ENCODE measurements around the gene STMN3. TPM values are rescaled to one million over a fixed set of nuclear protein-coding genes. Genes with fewer than 3 reads are reported as not detected.

Gene STMN3
- polyA plus RNA-seq, 1 experiment = 12.7 TPM

- CTCF ChIA-PET = interaction anchor here (1.5 kb wide), 2 partner anchors 18 to 143 kb away, joined by 4 read pairs; partner anchors contain the start of gene PTK6
Observed at GRCh38 chr20:63680427-63680826, 27.2 kb upstream of the STMN3 start.

GRCh38 chr20:63679799-63680305, 26.6 kb upstream of the STMN3 start:
- Histone ChIP-seq H3K4me3 (ENCODE audit: low read depth, low read length) (no peak overlapping the region), H3K27me3 (ENCODE audit: control insufficient read depth, insufficient read depth, low read length) (no peaks in the 10 kb centered on the region), H3K36me3 (ENCODE audit: control insufficient read depth, insufficient read depth, low read length) (peaks cover 13% of the 10 kb centered on the region)
- ChIA-PET POLR2A (no interaction called here), CTCF (interaction anchor here (1.5 kb wide), 2 partner anchors 18 to 142 kb away, joined by 4 read pairs; partner anchors contain the start of gene PTK6)
- TF ChIP-seq CTCF (IDR thresholded peaks at IDR 0.05; ENCODE audit: insufficient read depth, low read depth, low read length) = no peak
- DNase-seq (ENCODE audit: low read depth) = no peak

More at GRCh38 chr20:63680427-63680826, 27.2 kb upstream of the STMN3 start:
- POLR2A ChIA-PET = no interaction called here
- Histone ChIP-seq H3K4me3 (ENCODE audit: low read depth, low read length) (no peak overlapping the region), H3K36me3 (ENCODE audit: control insufficient read depth, insufficient read depth, low read length) (peaks cover 13% of the 10 kb centered on the region), H3K27me3 (ENCODE audit: control insufficient read depth, insufficient read depth, low read length) (no peaks in the 10 kb centered on the region)
- no peak for TF ChIP-seq CTCF (IDR thresholded peaks at IDR 0.05; ENCODE audit: insufficient read depth, low read depth, low read length)
- no peak for DNase-seq (ENCODE audit: low read depth)

GRCh38 chr20:63678667-63679465, 25.6 kb upstream of the STMN3 start:
- CTCF ChIA-PET = no interaction called here
- no peaks in the 10 kb centered on the region for H3K27me3 ChIP-seq (ENCODE audit: control insufficient read depth, insufficient read depth, low read length)
- POLR2A ChIA-PET = no interaction called here
- peaks cover 16% of the 10 kb centered on the region for H3K36me3 ChIP-seq (ENCODE audit: control insufficient read depth, insufficient read depth, low read length)
- no peak for DNase-seq (ENCODE audit: low read depth)
- TF ChIP-seq CTCF (IDR thresholded peaks at IDR 0.05; ENCODE audit: insufficient read depth, low read depth, low read length) = no peak
- H3K4me3 ChIP-seq (ENCODE audit: low read depth, low read length) = no peak overlapping the region

- peaks cover 17% of the 10 kb centered on the region for H3K36me3 ChIP-seq (ENCODE audit: control insufficient read depth, insufficient read depth, low read length)
- no peak for DNase-seq (ENCODE audit: low read depth)
- H3K4me3 ChIP-seq (ENCODE audit: low read depth, low read length) = no peak overlapping the region
- CTCF ChIA-PET = no interaction called here
- no peak for TF ChIP-seq CTCF (IDR thresholded peaks at IDR 0.05; ENCODE audit: insufficient read depth, low read depth, low read length)
- no peaks in the 10 kb centered on the region for H3K27me3 ChIP-seq (ENCODE audit: control insufficient read depth, insufficient read depth, low read length)
- POLR2A ChIA-PET = no interaction called here
Observed at GRCh38 chr20:63678071-63678470, 24.8 kb upstream of the STMN3 start.

GRCh38 chr20:63675681-63676368, 22.6 kb upstream of the STMN3 start:
- ChIA-PET CTCF (no interaction called here), POLR2A (no interaction called here)
- Histone ChIP-seq H3K4me3 (ENCODE audit: low read depth, low read length) (no peak overlapping the region), H3K27me3 (ENCODE audit: control insufficient read depth, insufficient read depth, low read length) (no peaks in the 10 kb centered on the region), H3K36me3 (ENCODE audit: control insufficient read depth, insufficient read depth, low read length) (peaks cover 22% of the 10 kb centered on the region)
- DNase-seq (ENCODE audit: low read depth) = no peak
- no peak for TF ChIP-seq CTCF (IDR thresholded peaks at IDR 0.05; ENCODE audit: insufficient read depth, low read depth, low read length)
